Liver (tissue), 9 donors: Measurements from ENCODE around the gene CELSR1. TPM values are rescaled to one million over a fixed set of nuclear protein-coding genes. Genes with fewer than 3 reads are reported as not detected.

Source experiments
- DNase-seq: peaks from one replicate; pipeline ENCODE4 v3.0.0-alpha.2; 2017; ENCODE audit warnings: low spot score
- H3K27ac ChIP-seq, 2 donors: one replicate each; pipeline ENCODE4 v1.7.0; 2013; ENCODE audit warnings: inconsistent platforms in 2 of 2, low read length in 2 of 2, control low read depth in 1 of 2, low read depth in 1 of 2, mild to moderate bottlenecking in 1 of 2
- H3K27me3 ChIP-seq, 4 donors: one replicate each; pipeline versions ENCODE4 v1.6.1 to v1.7.0; 2013; ENCODE audit warnings: low read length in 3 of 4, inconsistent platforms in 1 of 4, mild to moderate bottlenecking in 1 of 4, moderate library complexity in 1 of 4; ENCODE audit not compliant: control insufficient read depth in 4 of 4, insufficient read depth in 4 of 4
- H3K36me3 ChIP-seq, 4 donors: one replicate each; pipeline versions ENCODE4 v1.6.1 to v1.7.0; 2013; ENCODE audit warnings: low read length in 3 of 4, mild to moderate bottlenecking in 3 of 4, low read depth in 1 of 4, moderate library complexity in 1 of 4; ENCODE audit not compliant: control insufficient read depth in 4 of 4, insufficient read depth in 3 of 4
- H3K4me1 ChIP-seq, 4 donors: one replicate each; pipeline versions ENCODE4 v1.6.1 to v1.7.0; 2013; ENCODE audit warnings: low read length in 3 of 4, mild to moderate bottlenecking in 3 of 4, moderate library complexity in 1 of 4; ENCODE audit not compliant: control insufficient read depth in 4 of 4, insufficient read depth in 4 of 4
- H3K4me3 ChIP-seq, 3 donors: one replicate each; pipeline versions ENCODE4 v1.6.1 to v1.7.0; 2013; ENCODE audit warnings: low read length in 3 of 3, control low read depth in 1 of 3, low read depth in 1 of 3, mild to moderate bottlenecking in 1 of 3
- H3K9ac ChIP-seq, 2 donors: one replicate each; pipeline ENCODE4 v1.7.0; 2013; ENCODE audit warnings: low read length in 2 of 2, mild to moderate bottlenecking in 2 of 2, moderate library complexity in 2 of 2, control low read depth in 1 of 2, low read depth in 1 of 2
- H3K9me3 ChIP-seq, 4 donors: one replicate each; pipeline versions ENCODE4 v1.6.1 to v1.7.0; 2013; ENCODE audit warnings: low read length in 3 of 4; ENCODE audit not compliant: control insufficient read depth in 4 of 4
- ATF3 ChIP-seq: IDR thresholded peaks from 2 replicates; pipeline ENCODE4 v1.6.1; 2016; ENCODE audit warnings: antibody characterized with exemption
- CTCF ChIP-seq: fragments of 150-350 bp; IDR thresholded peaks from 2 replicates; pipeline ENCODE4 v1.5.1; 2017; ENCODE audit warnings: improper control_type of control experiment, low read depth, low read length; ENCODE audit not compliant: missing input control
- EGR1 ChIP-seq, 2 donors: IDR thresholded peaks; 2 replicates each; pipeline ENCODE4 v1.6.1; 2016 to 2018; ENCODE audit warnings: antibody characterized with exemption in 2 of 2, low read depth in 2 of 2
- FOXA1 ChIP-seq: IDR thresholded peaks from 2 replicates; pipeline ENCODE4 v1.6.1; 2016; ENCODE audit warnings: antibody characterized with exemption
- FOXA2 ChIP-seq: IDR thresholded peaks from 2 replicates; pipeline ENCODE4 v1.6.1; 2016; ENCODE audit warnings: antibody characterized with exemption
- GABPA ChIP-seq, 2 donors: IDR thresholded peaks in 1 of 2; conservative IDR thresholded peaks in 1 of 2; 2 replicates each; pipeline ENCODE4 v1.6.1; 2016; ENCODE audit warnings: antibody characterized with exemption in 2 of 2, mild to moderate bottlenecking in 1 of 2, moderate library complexity in 1 of 2
- HNF4A ChIP-seq, 2 donors: conservative IDR thresholded peaks; 2 replicates each; pipeline ENCODE4 v1.6.1; 2016; ENCODE audit warnings: antibody characterized with exemption in 2 of 2, mild to moderate bottlenecking in 2 of 2
- HNF4G ChIP-seq: IDR thresholded peaks from 2 replicates; pipeline ENCODE4 v1.6.1; 2016; ENCODE audit warnings: antibody characterized with exemption
- JUND ChIP-seq, 2 donors: IDR thresholded peaks; 2 replicates each; pipeline ENCODE4 v1.6.1; 2016; ENCODE audit warnings: antibody characterized with exemption in 2 of 2
- MAX ChIP-seq: IDR thresholded peaks from 2 replicates; pipeline ENCODE4 v1.6.1; 2016; ENCODE audit warnings: antibody characterized with exemption
- NR2F2 ChIP-seq: IDR thresholded peaks from 2 replicates; pipeline ENCODE4 v1.6.1; 2016; ENCODE audit warnings: antibody characterized with exemption
- RAD21 ChIP-seq, 2 donors: IDR thresholded peaks; 2 replicates each; pipeline ENCODE4 v1.6.1; 2016; ENCODE audit warnings: antibody characterized with exemption in 2 of 2, mild to moderate bottlenecking in 2 of 2
- REST ChIP-seq: IDR thresholded peaks from 2 replicates; pipeline ENCODE4 v1.6.1; 2016; ENCODE audit warnings: antibody characterized with exemption, mild to moderate bottlenecking
- RXRA ChIP-seq, 2 donors: IDR thresholded peaks; 2 replicates each; pipeline ENCODE4 v1.6.1; 2017 to 2018; ENCODE audit warnings: antibody characterized with exemption in 2 of 2, mild to moderate bottlenecking in 1 of 2
- SP1 ChIP-seq: IDR thresholded peaks from 2 replicates; pipeline ENCODE4 v1.6.1; 2018; ENCODE audit warnings: antibody characterized with exemption, mild to moderate bottlenecking
- TAF1 ChIP-seq: conservative IDR thresholded peaks from 2 replicates; pipeline ENCODE4 v1.6.1; 2016; ENCODE audit warnings: antibody characterized with exemption, mild to moderate bottlenecking
- YY1 ChIP-seq: IDR thresholded peaks from 2 replicates; pipeline ENCODE4 v1.6.1; 2016; ENCODE audit warnings: antibody characterized with exemption, mild to moderate bottlenecking
- ZBTB33 ChIP-seq: IDR thresholded peaks from 2 replicates; pipeline ENCODE4 v1.6.1; 2016; ENCODE audit warnings: antibody characterized with exemption
- WGBS: extraction: QIAGEN DNeasy Blood & Tissue Kit; methylation state at CpG from one replicate; pipeline ENCODE4 v1.1.7; 2013; 5-methylcytosine and 5-hydroxymethylcytosine counted together
- polyA plus RNA-seq, 2 donors: library from polyadenylated mRNA; stranded (reverse) in 1 of 2; unstranded in 1 of 2; fragments of 200-250 nt in 1 of 2; fragments of >200 nt in 1 of 2; fragmentation: Nextera tagmentation in 1 of 2; extraction: Ambion mirVana in 1 of 2; gene quantifications; one replicate each; pipeline versions ENCODE4 v1.2.1 to v1.2.3, GENCODE V29; 2013 to 2015
- total RNA-seq, 2 donors: library from RNA; depleted of rRNA; stranded (reverse); fragments of >200 nt; gene quantifications; one replicate each; pipeline ENCODE4 v1.2.3, GENCODE V29; 2014
- donor health status: healthy.
- donor health status: healthy.
- donor health status: healthy.
- donor health status: healthy.
- donor health status: healthy.

CELSR1 gene
- total and polyA plus RNA-seq, 4 donors, result 0.37 to 1.6 (median 1.3) TPM

GRCh38 chr22:46428171-46428570, 109.2 kb downstream of the CELSR1 start (continued):
- TF ChIP-seq TAF1 (no peak), YY1 (no peak), HNF4G (no peak), JUND (IDR thresholded peaks at IDR 0.05) (no peak), MAX (no peak)

GRCh38 chr22:46425016-46425415, 112.4 kb downstream of the CELSR1 start:
- H3K4me3 ChIP-seq, result no peak overlapping the region
- DNase-seq, result no peak
- H3K27me3 ChIP-seq, result no peaks in the 10 kb centered on the region
- TF ChIP-seq GABPA (IDR thresholded peaks at IDR 0.05 in 1 of 2, conservative IDR thresholded peaks at IDR 0.05 in 1 of 2) (no peak), CTCF (no peak), EGR1 (IDR thresholded peaks at IDR 0.05; ENCODE audit: low read depth in 2 of 2) (no peak), YY1 (no peak), FOXA2 (no peak), HNF4A (conservative IDR thresholded peaks at IDR 0.05) (no peak), ATF3 (no peak), TAF1 (no peak), FOXA1 (no peak), RXRA (IDR thresholded peaks at IDR 0.05) (no peak), RAD21 (IDR thresholded peaks at IDR 0.05) (no peak), REST (no peak), JUND (IDR thresholded peaks at IDR 0.05) (no peak), MAX (no peak), NR2F2 (no peak), SP1 (no peak), ZBTB33 (no peak)
- H3K27ac ChIP-seq, result no peak overlapping the region
- H3K9ac ChIP-seq, result no peak overlapping the region
- WGBS, result 59% methylated on average over 3 of the region's 3 CpGs
- no peaks in the 10 kb centered on the region for H3K36me3 ChIP-seq
- no peaks in the 10 kb centered on the region for H3K9me3 ChIP-seq
- no peaks in the 10 kb centered on the region for H3K4me1 ChIP-seq
